T-helper 1 cell treated with Interleukin-12 subunit alpha and Interleukin-12 subunit beta and Interleukin-4 antibody, amounts not matched to agents 30 ng/mL and 1 ng/mL, for 36 hours (primary cell): ENCODE data around the gene LLGL1. TPM values are rescaled to one million over a fixed set of nuclear protein-coding genes. Genes with fewer than 3 reads are reported as not detected.

Experiments
- intact Hi-C: fragments of 100-400 bp; cut with micrococcal nuclease; formaldehyde crosslinking; loops from one replicate; pipeline ENCODE4 v1.15.1; 2024
- total RNA-seq: library from RNA; stranded (reverse); gene quantifications from 2 replicates; pipeline ENCODE4 v1.2.3, GENCODE V29; 2022

Gene LLGL1
- total RNA-seq, 1 donor from 2014 or later: 21.9 TPM

DNA sequence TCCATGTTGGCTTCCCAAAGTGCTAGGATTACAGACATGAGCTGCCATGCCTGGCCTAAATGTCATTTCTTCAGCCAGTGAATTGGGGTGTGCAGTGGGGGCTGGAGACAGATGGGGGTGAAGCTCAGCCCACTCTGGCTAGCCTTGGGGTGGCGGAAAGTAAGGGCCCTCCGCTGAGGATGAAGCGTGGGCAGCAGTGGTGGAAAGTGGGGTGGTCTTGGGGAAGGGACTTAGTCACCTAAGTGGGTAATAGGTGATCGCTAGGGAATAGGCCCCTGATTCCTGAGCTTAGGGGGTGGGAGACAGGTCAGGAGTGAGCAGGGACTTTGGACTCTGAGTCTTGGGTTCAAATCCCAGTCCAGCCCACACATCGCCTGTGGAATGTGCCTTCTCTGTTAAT lies 2.2 kb downstream of the LLGL1 start:
- intact Hi-C loops: no loop called here

- intact Hi-C loops: no loop called here
These were observed 2.8 kb downstream of the LLGL1 start for GRCh38 chr17:18228176-18228682.

DNA sequence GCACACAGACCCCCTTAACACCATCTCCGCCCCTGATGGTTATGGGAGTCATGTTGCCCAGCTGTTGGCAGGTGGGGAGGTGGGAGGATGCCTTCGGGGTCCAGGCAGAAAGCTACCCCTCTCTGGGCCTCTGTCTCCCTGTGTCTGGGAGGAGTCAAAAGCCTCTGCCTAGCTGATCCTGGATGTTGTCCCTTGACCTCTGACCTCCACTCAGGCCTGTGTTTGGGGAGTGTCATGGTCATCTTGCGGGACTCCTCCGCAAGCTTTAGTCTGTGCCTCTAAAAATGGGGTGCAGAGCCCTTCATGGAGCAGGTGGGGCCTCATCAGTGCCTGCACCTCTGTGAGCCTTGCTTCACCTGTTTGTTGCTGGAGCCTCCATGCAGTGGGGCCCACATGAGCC lies 3.8 kb downstream of the LLGL1 start:
- intact Hi-C loops: no loop called here

- intact Hi-C loops: no loop called here
These were observed 4.3 kb downstream of the LLGL1 start for GRCh38 chr17:18229771-18230170.

DNA sequence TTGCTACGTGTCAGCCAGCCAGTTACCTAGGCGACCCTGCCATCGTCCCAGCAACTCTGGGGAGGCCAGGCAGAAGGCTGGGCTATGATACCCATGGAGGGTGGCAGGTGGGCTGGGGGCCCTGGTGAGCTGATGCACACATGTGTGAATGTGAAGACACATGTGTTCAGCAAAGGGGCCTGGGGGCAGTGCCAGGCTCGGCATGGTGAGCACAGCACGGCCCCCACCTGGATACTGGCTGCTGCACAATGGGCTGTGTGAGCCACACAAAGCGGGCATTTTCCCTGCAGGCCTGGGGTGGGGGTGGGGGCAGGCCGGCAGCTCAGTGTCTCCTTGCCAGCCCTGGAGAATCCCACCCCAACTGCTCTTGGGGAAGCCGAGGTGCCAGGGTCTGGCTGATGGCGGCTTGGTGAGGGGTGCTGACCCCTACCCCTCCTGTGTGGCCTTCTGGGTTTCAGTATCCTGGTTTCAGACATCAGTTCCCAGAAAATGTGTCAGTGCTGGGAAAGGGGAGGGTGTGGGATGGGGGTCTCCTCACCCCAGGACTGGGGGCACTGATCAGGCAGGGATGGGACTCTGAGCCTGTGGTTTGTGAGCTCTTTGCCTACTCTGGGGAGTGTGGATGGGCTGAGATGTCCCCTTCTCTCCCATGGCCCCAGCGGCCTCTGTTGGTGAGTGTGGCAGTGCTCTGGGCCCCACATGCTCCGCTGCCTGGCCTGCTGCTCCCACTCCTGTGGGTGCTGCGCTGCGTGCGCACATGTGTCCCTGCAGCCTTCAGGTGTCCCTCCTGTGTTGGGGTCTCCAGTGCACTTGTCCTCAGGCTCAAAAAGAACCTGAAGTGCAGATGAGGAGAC lies 5.1 kb downstream of the LLGL1 start:
- intact Hi-C loops: no loop called here

DNA sequence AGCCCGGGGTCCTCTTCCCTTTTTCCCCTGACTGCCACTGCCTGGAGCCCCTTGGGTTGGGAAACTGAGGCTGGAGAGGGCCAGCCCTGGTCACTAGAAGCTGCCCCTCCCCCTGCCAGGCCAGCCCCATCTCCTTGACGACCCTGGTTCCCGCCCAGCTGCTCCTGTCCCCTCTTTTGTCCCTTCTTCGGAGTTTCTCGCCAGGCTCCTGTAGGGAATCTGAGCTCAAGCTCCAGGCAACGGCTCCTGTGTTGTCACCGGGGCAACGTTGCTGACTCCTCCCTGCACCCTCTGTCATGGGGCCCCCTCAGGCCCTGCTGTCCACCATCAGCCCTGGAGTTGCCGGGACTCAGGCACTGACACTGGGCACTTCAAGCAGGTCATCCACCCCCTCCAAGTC lies 5.7 kb downstream of the LLGL1 start:
- intact Hi-C loops: no loop called here

DNA sequence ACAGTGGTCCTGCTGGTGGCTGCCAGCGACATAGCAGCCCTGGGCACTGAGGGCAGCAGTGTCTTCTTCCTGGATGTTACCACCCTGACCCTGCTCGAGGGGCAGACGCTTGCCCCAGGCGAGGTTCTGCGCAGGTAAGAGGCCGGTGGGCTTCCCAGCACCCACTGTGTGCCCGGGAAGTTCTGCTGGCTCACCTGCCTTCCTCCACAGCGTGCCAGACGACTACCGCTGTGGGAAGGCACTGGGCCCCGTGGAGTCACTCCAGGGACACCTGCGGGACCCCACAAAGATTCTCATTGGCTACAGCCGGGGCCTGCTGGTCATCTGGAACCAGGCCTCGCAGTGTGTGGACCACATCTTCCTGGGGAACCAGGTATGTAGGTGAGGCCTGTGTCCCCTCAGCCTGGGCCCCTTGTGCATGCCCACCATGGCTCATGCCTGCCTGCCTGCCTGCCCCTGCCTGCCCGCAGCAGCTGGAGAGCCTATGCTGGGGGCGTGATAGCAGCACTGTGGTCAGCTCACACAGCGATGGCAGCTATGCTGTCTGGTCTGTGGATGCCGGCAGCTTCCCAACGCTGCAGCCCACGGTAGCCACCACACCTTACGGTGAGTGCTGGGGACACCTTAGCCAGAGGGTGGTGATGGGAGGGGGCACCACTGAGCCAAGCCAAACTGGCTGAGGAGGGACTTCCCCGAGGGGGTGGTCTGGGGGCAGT lies 8.5 kb downstream of the LLGL1 start:
- intact Hi-C loops: no loop called here

DNA sequence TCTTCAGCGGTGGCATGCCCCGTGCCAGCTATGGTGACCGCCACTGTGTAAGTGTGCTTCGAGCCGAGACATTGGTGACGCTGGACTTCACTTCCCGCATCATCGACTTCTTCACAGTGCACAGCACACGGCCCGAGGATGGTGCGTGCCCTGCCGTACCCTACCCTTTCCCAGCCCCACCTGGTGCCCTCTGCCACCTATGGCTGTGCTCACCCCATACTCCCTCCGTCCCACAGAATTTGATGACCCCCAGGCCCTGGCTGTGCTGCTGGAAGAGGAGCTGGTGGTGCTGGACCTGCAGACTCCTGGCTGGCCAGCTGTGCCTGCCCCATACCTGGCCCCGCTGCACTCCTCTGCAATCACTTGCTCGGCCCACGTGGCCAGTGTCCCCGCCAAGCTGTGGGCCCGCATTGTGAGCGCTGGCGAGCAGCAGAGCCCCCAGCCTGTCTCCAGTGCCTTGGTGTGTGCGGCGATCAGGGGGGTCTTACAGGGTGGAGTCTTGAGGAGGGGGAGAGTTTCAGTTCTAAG lies 9.5 kb downstream of the LLGL1 start:
- intact Hi-C loops: no loop called here

- intact Hi-C loops: no loop called here
These were observed 10.4 kb downstream of the LLGL1 start for GRCh38 chr17:18235743-18236256.

- intact Hi-C loops: no loop called here
These were observed 11.1 kb downstream of the LLGL1 start for GRCh38 chr17:18236494-18236893.

GRCh38 chr17:18237461-18237860 lies 12.0 kb downstream of the LLGL1 start:
- intact Hi-C loops: no loop called here

- intact Hi-C loops: no loop called here
These were observed 12.9 kb downstream of the LLGL1 start for GRCh38 chr17:18238299-18238698.

DNA sequence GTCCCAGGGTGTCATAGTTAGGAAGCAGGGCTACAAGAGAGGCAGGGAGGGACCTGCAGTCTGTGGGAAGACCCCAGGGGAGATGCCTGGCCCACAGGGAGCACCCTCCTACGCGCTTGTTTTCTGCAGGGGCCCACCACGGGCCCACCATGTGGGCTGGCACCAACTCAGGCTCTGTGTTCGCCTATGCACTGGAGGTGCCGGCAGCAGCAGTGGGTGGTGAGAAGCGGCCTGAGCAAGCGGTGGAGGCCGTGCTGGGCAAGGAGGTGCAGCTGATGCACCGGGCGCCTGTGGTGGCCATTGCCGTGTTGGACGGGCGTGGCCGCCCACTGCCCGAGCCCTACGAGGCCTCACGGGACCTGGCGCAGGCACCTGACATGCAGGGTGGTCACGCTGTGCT lies 15.0 kb downstream of the LLGL1 start:
- intact Hi-C loops: no loop called here

DNA sequence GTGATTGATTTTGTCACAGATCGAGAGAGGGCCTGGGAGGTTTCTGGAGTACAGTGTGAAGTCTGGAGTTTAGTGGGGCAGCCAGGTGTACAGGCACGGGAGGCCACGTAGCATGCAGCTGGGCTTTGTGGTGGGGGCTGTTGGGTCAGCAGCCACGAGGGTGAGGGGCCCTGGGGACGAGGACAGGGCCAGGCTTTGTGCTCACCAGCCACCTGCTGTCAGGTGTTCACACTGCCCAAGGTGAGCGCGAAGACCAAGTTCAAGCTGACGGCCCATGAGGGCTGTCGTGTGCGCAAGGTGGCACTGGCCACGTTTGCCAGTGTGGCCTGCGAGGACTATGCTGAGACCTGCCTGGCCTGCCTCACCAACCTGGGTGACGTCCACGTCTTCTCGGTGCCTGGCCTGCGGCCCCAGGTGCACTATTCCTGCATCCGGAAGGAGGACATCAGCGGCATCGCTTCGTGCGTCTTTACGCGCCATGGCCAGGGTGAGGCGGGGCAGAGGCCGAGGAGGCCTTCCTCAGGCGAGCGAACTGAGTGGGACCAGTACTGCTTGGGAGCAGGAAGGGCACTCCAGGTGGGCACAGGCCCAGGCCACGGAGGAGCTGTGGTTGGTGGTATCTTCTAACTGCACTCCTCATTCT lies 15.9 kb downstream of the LLGL1 start:
- intact Hi-C loops: no loop called here

GRCh38 chr17:18245038-18245776 lies 19.8 kb downstream of the LLGL1 start:
- intact Hi-C loops: no loop called here

GRCh38 chr17:18246109-18246725 lies 20.8 kb downstream of the LLGL1 start:
- intact Hi-C loops: no loop called here

GRCh38 chr17:18246880-18247612 lies 21.6 kb downstream of the LLGL1 start:
- intact Hi-C loops: no loop called here

DNA sequence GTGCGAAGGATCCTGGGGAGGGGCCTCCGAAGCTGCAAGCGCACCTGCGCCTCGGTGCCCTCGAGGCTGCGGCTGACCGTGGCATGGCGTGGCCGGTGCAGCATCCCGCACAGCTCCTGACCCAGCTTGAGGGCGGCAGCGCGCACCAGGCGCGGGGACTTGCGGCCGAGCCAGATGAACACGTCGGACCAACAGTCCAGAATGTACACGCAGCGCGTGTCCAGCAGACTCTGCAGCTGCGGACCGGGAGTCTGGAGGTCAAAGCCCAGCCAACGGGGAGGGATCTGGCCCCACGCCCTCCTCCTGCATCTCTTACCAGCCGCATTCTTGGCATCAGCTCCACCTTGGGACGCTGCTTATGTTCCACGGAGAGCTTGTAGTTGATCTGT lies 22.2 kb downstream of the LLGL1 start:
- intact Hi-C loops: loop anchor here (2.0 kb wide), 1 partner anchor 317 kb away; no protein-coding TSS in a partner anchor

DNA sequence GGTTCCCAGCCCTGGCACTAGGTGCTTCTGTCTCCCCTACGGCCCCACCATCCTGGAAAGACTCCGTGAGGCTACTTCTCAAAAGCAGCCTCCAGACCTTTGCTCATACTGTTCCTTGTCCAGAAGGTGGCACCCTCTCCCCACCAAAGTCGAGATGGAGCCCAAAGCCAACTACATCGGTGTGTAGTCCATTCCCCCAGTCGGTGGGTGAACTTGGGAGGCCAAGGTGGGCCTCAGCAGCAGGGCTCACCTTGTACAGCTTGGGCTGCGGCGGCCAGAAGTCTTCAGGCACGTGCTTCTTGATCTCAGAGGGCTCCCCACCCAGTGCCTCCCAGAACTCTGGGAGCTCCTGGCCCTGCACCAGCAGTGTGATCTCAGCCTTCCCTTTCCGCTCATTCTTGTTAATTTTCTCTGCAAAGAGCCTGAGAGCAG lies 22.9 kb downstream of the LLGL1 start:
- intact Hi-C loops: loop anchor here (2.0 kb wide), 1 partner anchor 316 kb away; no protein-coding TSS in a partner anchor
